DND-41 (cell line): ENCODE data around the gene SH2D1A.

Experiments used
- EZH2 ChIP-seq: IDR thresholded peaks from 3 replicates; pipeline ENCODE4 v1.6.1; 2012; ENCODE audit warnings: borderline replicate concordance, low read depth, mild to moderate bottlenecking, moderate library complexity, low read length, inconsistent platforms; ENCODE audit not compliant: severe bottlenecking
- TF ChIP-seq, protein P1 (sequence below): IDR thresholded peaks from 2 replicates; pipeline ENCODE4 v1.5.1; 2012; ENCODE audit warnings: borderline replicate concordance, low read length, moderate library complexity, mild to moderate bottlenecking; ENCODE audit not compliant: poor library complexity, severe bottlenecking; ENCODE audit errors: extremely low read depth

DNA sequence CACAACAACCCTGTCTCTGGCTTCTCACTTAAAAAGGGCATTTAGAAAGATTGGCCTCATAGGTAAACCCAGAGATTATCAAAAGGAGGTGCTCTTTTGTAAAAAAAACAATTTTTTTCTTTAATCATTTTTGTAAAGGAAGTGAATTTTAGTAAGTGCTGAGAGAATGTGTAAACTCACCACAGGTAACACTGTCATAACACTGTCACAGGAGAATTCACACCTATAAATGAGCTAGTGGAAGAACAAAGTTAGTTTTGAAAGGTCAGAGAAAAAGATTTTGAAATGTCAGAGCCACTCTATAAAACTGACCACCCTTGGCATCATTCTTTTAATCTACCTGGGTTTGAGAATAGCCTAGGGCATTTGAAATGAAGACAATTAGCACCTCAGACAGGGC is 3.3 kb upstream of the SH2D1A start:
- TF ChIP-seq, protein P1, sequence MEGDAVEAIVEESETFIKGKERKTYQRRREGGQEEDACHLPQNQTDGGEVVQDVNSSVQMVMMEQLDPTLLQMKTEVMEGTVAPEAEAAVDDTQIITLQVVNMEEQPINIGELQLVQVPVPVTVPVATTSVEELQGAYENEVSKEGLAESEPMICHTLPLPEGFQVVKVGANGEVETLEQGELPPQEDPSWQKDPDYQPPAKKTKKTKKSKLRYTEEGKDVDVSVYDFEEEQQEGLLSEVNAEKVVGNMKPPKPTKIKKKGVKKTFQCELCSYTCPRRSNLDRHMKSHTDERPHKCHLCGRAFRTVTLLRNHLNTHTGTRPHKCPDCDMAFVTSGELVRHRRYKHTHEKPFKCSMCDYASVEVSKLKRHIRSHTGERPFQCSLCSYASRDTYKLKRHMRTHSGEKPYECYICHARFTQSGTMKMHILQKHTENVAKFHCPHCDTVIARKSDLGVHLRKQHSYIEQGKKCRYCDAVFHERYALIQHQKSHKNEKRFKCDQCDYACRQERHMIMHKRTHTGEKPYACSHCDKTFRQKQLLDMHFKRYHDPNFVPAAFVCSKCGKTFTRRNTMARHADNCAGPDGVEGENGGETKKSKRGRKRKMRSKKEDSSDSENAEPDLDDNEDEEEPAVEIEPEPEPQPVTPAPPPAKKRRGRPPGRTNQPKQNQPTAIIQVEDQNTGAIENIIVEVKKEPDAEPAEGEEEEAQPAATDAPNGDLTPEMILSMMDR: no peak
- no peak for TF ChIP-seq EZH2
